Measurements from ENCODE around the gene FILIP1L.

Gene FILIP1L

DNA sequence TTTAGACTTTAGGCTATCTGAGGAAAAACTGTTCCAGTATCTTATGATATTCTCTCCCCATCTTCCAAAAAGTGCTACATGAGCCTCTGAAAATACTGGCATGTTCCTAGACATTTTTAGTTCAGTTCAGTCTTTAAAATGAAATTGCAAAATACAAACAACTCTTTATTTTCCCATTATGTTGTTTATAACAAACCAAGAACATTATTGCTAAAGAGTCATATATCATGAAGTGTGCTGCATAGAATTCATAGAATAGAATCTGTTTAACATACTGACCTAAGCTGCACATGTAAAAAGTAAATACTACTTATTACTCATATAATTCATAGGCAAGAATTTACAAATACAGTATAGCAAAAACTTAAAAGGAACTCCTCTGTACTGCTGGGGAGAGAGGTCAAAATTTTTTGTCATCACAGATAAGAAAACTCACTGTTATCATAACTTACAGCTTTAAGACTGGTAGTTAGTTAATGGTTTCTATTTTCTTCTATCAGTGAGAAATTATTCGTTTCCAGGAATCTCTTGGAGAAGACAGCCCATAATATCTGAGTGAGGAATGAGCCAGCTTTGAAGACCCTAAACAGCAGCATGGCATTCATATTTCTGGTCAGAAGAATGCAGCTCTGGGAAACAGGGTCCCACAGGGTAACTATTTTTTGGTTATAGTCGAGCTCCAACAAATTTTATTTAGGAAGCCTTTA, 32.2 kb downstream of the FILIP1L start:
- FAIRE-seq, result peak; percentile 6
- no peak for DNase-seq (ENCODE audit: insufficient read length, low spot score)
- TF ChIP-seq POLR2A (IDR thresholded peaks at IDR 0.05; ENCODE audit: low read depth, low read length), result no peak

DNA sequence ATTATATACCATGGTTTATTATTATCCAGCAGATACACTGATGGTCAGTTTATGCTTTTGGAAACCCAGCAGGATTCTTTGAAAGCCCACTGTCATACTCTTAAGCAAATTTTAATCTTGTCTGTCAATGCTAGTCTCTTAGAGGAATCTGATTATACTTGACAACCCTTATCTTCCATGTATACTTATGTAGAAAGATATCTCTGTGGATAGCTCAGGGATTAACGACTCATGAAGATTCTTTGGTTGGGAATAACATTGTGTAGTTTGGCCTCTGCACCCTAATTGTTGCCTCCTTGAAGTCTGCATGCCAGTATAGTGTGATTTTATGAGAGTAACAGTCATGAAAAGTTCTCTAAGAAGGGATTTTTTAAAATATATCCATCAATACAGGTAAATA, 33.0 kb downstream of the FILIP1L start:
- FAIRE-seq, result no peak

DNA sequence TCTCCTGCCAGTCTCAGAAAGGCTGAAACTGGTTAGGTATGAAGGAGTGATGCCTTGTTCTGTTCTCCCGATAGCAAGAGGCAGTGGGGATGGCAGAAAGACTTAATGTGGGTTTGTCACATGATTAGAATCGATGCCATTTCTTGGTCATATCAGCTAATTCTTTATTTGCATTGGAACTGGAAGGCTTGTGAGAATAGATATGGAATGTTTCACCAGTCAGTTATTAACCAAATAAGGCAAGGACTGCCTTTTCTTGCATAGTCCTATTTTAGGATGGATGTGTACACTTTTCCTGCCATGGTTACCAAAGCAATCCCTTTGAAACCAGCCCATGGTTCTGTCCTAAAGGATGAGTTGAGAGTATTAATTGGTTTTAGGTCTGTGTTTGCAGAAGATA, 33.7 kb downstream of the FILIP1L start:
- TF ChIP-seq POLR2A (IDR thresholded peaks at IDR 0.05; ENCODE audit: low read depth, low read length), result no peak
- DNase-seq (ENCODE audit: insufficient read length, low spot score) (no peak), FAIRE-seq (no peak)

More for the DNA sequence above, 33.0 kb downstream of the FILIP1L start:
- no peak for TF ChIP-seq POLR2A (IDR thresholded peaks at IDR 0.05; ENCODE audit: low read depth, low read length)
- DNase-seq (ENCODE audit: insufficient read length, low spot score), result no peak

DNA sequence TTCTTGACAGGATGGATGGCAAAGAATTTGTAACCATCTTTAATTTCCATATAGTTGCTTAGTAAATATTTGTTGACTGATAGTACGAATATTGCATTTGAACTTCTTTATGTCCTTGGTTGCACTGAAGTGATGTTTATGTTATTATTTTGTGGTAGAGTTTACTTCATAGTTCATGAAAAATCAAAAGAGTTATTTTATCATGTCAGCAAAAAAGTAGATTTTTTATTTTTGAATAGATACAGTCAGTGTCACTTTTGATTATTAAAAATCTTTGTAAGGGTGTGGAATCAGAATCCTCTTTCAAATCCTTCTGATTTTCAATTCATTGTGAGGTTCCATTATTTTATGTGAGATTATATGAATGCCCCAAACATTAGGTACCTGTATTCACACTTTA, 35.0 kb downstream of the FILIP1L start:
- DNase-seq (ENCODE audit: insufficient read length, low spot score) (no peak), FAIRE-seq (no peak)
- TF ChIP-seq POLR2A (IDR thresholded peaks at IDR 0.05; ENCODE audit: low read depth, low read length), result no peak

DNA sequence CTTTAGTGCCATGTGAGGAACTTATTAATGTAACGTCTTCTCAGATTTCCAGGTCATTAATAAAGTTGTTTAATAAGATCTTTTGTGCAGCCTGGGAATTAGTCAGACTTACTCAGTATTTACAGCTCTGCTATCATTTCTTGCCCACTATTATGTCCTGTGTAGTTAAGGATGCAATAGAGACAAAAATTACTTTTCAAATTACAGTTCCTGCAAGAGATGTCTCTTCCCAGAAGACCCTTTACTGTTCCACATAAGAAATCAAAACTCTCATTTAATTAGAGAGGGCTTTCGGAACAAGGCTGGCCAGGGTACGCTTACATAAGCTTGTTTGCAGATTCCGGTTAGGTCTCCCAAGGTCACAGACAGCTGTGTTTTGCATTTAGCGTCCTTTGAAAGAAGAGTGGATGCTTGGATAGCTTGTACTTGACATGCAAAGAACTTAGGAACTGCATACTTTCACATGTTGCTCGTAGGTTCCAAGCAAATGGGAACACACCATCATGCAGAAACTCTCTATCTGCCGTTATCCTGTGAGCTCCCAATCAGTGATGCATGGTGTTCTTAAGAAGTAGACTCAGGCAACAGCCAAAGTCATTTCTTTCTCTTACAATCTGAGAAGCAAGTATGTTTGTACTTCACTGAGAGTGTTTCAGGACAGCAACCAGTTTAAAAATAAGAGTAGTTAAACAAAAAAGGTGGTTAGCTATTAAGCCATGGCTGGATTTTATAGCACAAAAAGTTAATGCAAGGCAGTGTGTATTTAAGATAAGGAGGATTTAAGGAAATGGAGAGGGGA, 37.4 kb downstream of the FILIP1L start:
- TF ChIP-seq POLR2A (IDR thresholded peaks at IDR 0.05; ENCODE audit: low read depth, low read length), result no peak

DNA sequence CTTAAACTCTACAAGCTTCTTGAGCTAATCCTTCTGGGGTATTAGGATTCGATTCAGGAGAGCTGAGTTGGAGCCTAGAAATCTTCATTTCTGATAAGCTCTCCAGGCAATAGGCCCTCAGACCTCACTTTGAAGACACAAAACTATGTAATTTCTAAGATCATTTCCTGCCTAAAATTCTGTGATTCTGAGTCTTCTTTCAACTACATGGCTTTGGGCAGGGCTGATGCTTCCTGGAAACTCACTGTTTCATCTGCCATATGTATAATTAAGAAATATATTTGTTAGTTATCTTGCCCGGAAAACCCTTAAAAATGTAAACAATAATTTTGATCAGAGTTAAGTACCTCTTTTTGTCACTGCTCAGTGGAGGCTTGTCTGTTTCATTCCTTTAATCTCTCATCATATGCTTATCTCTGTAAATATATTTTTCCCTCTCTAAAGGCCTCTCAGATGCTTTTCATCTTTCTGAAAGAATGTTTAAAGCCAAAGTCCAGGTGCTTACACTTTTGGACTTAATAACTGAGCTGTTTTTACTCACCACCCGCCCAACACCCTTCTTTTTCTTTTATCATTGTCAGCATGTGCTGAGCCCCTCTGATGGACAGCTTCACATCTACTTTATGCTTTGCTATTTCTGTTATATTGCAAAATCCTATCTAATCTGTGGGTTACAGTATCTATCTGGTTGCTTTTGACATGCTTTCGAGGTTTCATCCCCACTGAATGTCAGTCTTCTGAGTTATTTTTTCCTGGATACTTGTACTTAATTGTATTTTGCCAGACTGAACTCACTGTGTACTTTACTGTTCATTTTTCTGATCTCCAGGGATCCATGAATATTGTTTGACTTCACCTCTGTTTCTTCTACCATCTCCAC, 38.2 kb downstream of the FILIP1L start:
- no peak for TF ChIP-seq POLR2A (IDR thresholded peaks at IDR 0.05; ENCODE audit: low read depth, low read length)
- no peak for FAIRE-seq
- DNase-seq (ENCODE audit: insufficient read length, low spot score), result no peak

More for the DNA sequence above, 37.4 kb downstream of the FILIP1L start:
- no peak for FAIRE-seq
- DNase-seq (ENCODE audit: insufficient read length, low spot score), result no peak

DNA sequence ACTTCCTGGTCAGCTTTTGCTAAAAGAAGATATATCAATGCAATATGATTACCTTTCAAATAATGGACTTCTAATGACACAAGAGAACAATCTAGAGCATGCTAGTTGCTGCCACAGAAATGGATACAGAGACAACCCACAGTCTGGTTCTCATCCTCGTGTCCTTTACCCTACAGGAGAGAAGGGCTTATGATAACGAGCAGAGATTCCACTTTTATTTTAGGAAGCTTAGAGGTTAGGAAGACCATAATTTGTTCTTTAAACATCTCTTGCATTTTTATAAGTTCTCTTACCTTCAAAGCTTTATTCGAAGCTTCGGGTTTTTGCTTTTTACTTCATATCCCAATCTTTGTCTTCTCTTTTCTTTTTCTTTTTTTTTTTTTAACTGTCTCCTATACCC, 39.1 kb downstream of the FILIP1L start:
- FAIRE-seq, result peak; percentile 41
- no peak for DNase-seq (ENCODE audit: insufficient read length, low spot score)
- TF ChIP-seq POLR2A (IDR thresholded peaks at IDR 0.05; ENCODE audit: low read depth, low read length), result no peak

DNA sequence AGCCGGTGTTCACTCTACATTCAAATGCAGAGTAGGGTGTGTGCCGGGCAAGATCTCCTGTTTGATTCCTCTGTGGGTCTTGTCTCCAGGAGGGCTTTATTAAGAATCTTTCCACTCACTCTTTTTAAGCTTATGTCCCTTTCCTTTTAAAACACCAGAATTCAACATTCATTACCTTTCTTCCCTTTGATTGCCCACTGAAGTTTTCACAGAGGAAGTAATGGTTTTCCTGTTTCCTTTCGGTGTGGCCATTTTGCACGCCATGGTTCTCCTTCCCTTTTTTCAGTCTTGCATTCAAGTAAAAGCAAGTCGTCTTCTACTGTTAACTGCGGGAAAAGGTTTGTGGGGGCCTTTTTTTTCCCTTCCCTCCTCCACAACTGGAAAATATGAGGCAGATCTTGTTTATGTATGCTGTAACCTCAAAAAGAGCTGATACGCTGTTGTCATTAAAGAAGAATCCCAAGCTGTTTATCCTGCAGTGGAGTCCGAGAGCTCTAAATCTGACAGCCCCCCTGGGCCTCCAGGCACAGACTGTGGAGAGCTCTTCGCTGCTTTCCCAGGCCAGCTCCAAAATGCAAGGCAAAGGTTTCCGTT, 40.5 kb downstream of the FILIP1L start:
- TF ChIP-seq POLR2A (IDR thresholded peaks at IDR 0.05; ENCODE audit: low read depth, low read length), result no peak
- FAIRE-seq (no peak), DNase-seq (ENCODE audit: insufficient read length, low spot score) (no peak)

DNA sequence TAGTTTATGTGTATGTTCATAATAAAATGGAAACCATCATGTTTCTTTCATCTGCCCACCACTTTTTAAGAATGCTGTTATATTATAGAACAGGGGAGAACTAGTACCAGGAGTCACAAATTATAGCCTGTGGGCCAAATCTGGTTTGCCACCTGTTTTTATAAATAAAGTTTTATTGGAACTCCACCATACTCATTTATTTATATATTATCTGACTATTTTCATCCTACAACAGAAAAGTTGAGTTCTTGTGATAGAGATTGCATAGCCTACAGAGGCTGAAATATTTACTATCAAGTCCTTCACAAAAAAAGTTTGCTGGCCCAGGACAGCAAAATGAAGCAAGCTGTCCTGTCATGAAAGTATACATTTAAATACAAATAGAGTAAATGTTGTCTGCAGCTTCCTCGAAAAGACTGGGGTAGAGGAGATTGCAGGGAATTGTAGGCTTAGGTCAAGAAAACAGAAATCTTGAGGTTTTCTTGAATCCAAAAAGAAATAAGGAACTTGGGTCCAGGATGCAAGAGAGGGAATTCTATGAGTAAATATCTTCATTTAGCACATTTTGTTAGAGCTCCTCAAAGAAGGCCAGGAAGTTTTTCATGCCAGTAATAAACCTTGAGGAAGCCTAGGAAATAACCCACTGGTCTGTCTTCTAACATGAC, 41.1 kb downstream of the FILIP1L start:
- no peak for DNase-seq (ENCODE audit: insufficient read length, low spot score)
- FAIRE-seq, result no peak
- no peak for TF ChIP-seq POLR2A (IDR thresholded peaks at IDR 0.05; ENCODE audit: low read depth, low read length)

DNA sequence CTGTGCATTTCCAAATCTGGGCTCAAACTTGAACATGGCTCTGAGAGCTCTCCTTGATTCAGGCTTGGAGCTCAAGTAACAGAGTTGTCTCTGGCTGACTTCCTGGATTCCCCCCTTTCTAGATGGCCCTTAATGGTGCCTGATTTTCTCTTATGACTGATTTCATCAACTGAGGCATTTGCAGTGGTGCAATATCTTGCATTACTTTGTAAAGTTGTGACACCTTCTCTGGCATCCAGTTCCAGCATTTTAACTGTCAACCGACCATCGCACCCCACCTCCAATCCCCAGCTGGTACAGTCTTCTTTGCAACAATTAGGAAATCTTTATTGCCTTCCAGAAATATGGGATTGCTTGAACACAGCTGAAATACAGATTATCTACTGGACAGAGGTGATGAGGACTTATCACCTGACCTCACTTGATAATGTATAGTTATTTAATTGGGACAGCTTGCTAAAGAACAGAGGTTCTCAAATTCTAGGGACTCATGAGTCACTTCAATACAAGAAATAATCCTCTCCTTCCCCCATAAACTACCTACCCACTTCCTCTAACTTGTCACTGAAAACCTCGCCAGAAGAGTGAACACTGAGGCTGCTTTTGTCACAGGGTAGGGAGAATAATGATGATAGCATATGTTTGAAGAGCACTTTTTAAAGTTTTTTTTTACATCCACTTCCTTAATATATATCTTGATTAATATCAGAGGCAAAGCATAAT, 41.8 kb downstream of the FILIP1L start:
- FAIRE-seq (no peak), DNase-seq (ENCODE audit: insufficient read length, low spot score) (no peak)
- no peak for TF ChIP-seq POLR2A (IDR thresholded peaks at IDR 0.05; ENCODE audit: low read depth, low read length)

DNA sequence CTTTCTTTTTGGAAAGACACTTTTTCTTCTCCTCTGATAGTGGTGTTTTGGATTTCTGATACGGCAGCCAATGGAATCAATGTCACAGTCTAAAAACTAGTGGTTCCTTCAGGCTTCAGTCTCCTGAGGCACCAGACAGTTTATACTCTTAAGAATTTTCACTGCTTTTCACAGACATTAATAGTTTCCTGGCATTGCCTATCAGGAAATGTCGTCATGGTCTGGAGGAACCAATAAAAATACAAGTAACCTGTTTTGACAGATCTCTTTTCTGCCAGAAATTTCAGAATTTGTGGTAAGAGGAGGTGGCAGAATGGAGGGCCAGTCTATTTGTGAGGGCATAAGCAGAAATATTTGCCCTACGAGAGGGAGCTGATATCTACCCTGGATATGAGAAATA, 44.8 kb downstream of the FILIP1L start:
- no peak for TF ChIP-seq POLR2A (IDR thresholded peaks at IDR 0.05; ENCODE audit: low read depth, low read length)
- FAIRE-seq (no peak), DNase-seq (ENCODE audit: insufficient read length, low spot score) (no peak)

DNA sequence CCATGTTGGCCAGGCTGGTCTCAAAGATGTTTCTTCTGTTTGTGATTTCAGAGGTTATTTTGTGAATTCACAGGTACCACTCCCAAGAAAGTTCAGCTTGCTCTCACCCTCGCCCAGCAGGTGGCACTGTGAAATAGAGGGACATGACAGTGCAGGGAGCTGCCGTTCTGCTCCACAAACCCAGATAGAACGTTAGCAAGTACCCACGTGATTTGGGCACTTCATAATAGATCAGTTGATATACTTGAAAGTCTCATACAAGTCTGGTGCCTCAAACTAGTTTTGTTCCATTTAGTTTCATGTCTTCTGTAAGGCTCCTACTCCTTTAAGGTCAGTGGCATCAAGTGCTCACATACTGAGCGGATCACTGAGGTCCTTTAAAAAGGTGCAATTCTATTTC, 45.5 kb downstream of the FILIP1L start:
- FAIRE-seq (peak; percentile 97), DNase-seq (ENCODE audit: insufficient read length, low spot score) (peak; percentile 29)
- TF ChIP-seq POLR2A (IDR thresholded peaks at IDR 0.05; ENCODE audit: low read depth, low read length), result no peak

DNA sequence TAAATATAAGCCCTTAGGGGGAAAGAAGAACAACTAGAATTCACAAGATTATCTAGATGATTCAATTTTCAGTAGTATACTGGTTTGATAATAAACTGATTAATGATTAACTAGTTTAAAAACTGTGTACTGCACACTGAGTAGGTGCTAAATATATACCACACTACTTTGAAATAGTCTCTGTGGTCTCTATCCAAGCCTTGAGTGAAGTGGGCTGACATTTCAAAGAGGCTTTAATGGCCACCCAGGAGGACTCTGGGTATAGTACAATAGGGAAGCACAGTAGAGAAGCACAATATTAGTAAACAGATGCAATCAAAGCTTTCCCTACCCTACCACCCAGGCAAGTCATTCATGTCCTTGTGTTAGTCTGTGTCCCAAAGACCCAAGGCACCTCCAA, 46.7 kb downstream of the FILIP1L start:
- FAIRE-seq (no peak), DNase-seq (ENCODE audit: insufficient read length, low spot score) (no peak)
- no peak for TF ChIP-seq POLR2A (IDR thresholded peaks at IDR 0.05; ENCODE audit: low read depth, low read length)

Measured in H54 (cell line).